Endothelial cell of umbilical vein (primary cell): ENCODE data around the gene SEMA3A. TPM values are rescaled to one million over a fixed set of nuclear protein-coding genes. Genes with fewer than 3 reads are reported as not detected.
A peak's percentile ranks its signal among the peaks of the same experiment; 100 is the strongest.

Source experiments
- BruUV-seq: library from RNA; stranded (reverse); fragments of 400-500 nt; replicated peaks from 2 replicates; lab custom pipeline; 2021; lab: Mats Ljungman, UMichigan
- CTCF ChIA-PET: fragments of 300-600, 350-600 bp; sonication (Branson Sonifier 250); formaldehyde crosslinking; loops from one replicate; lab custom pipeline; 2021; ENCODE audit warnings: antibody characterized with exemption, inconsistent platforms; lab: Charles Lee
- POLR2A ChIA-PET: fragments of 300-600, 350-600 bp; sonication (Branson Sonifier 250); formaldehyde crosslinking; loops from one replicate; lab custom pipeline; 2021; ENCODE audit warnings: antibody characterized with exemption, inconsistent platforms; lab: Charles Lee
- DNase-seq: peaks from one replicate; pipeline ENCODE4 v3.0.0-alpha.2; 2011; ENCODE audit warnings: low read depth, low spot score
- FAIRE-seq: peaks from 2 replicates; lab custom pipeline; 2011; peaks lifted over from hg19 to GRCh38; lab: Jason Lieb, UNC
- H2AFZ ChIP-seq: 2 replicates; pipeline ENCODE4 v1.6.0; 2012; ENCODE audit warnings: low read depth, low read length, control low read depth, inconsistent platforms
- H3K27ac ChIP-seq: 2 replicates; pipeline ENCODE4 v1.5.1; 2011; ENCODE audit warnings: low read depth, mild to moderate bottlenecking, control low read depth, low read length, moderate library complexity; ENCODE audit not compliant: insufficient read depth
- H3K27me3 ChIP-seq, 2 experiments: 2 replicates each; pipeline versions ENCODE4 v1.6.0 to v1.6.1; 2011; ENCODE audit warnings: low read length in 2 of 2, mixed read lengths in 1 of 2; ENCODE audit not compliant: control insufficient read depth in 2 of 2, insufficient read depth in 2 of 2
- H3K36me3 ChIP-seq, 2 experiments: 2 replicates in 1 of 2; 3 replicates in 1 of 2; pipeline ENCODE4 v1.5.1; 2011; ENCODE audit warnings: low read length in 2 of 2, mild to moderate bottlenecking in 1 of 2, moderate library complexity in 1 of 2; ENCODE audit not compliant: control insufficient read depth in 2 of 2, insufficient read depth in 2 of 2; ENCODE audit errors: extremely low read depth in 1 of 2
- H3K4me1 ChIP-seq: 3 replicates; pipeline ENCODE4 v1.5.1; 2011; ENCODE audit warnings: mild to moderate bottlenecking, low read length; ENCODE audit not compliant: control insufficient read depth, insufficient read depth; ENCODE audit errors: extremely low read depth
- H3K4me2 ChIP-seq: 2 replicates; pipeline ENCODE4 v1.6.1; 2011; ENCODE audit warnings: low read length, control low read depth, mixed read lengths; ENCODE audit not compliant: insufficient read depth
- H3K4me3 ChIP-seq, 3 experiments: fragments of 200-600 bp in 1 of 3; sonication (generic), shearing (Covaris generic) in 1 of 3; replicated peaks in 1 of 3; 2 replicates each; pipeline ENCODE4 v1.5.1; 2011 to 2016; ENCODE audit warnings: control low read depth in 3 of 3, low read length in 3 of 3, mild to moderate bottlenecking in 2 of 3, inconsistent platforms in 1 of 3, low read depth in 1 of 3, moderate library complexity in 1 of 3; ENCODE audit not compliant: insufficient read depth in 1 of 3
- H3K79me2 ChIP-seq: 2 replicates; pipeline ENCODE4 v1.6.0; 2012; ENCODE audit warnings: low read length, inconsistent platforms; ENCODE audit not compliant: control insufficient read depth, insufficient read depth
- H3K9ac ChIP-seq: replicated peaks from 2 replicates; pipeline ENCODE3; 2011; ENCODE audit warnings: low read length, control low read depth; ENCODE audit not compliant: insufficient read depth; ENCODE audit errors: extremely low read depth
- H3K9me1 ChIP-seq: replicated peaks from 3 replicates; pipeline ENCODE4 v1.6.0; 2011; ENCODE audit warnings: mild to moderate bottlenecking, low read length; ENCODE audit not compliant: control insufficient read depth, insufficient read depth; ENCODE audit errors: extremely low read depth
- H3K9me3 ChIP-seq: replicated peaks from 2 replicates; pipeline ENCODE4 v1.5.1; 2012; ENCODE audit warnings: low read length, inconsistent platforms; ENCODE audit not compliant: control insufficient read depth, insufficient read depth
- H4K20me1 ChIP-seq: replicated peaks from 2 replicates; pipeline ENCODE3; 2011; ENCODE audit warnings: mild to moderate bottlenecking, low read length; ENCODE audit not compliant: control insufficient read depth, insufficient read depth; ENCODE audit errors: extremely low read depth
- CTCF ChIP-seq, 2 donors: IDR thresholded peaks; 1 replicate in 1 of 2; 2 replicates in 1 of 2; pipeline ENCODE4 v1.5.1; 2011; ENCODE audit warnings: low read length in 2 of 2, mild to moderate bottlenecking in 2 of 2, moderate library complexity in 2 of 2, control low read depth in 1 of 2, inconsistent platforms in 1 of 2, low read depth in 1 of 2; ENCODE audit not compliant: insufficient read depth in 1 of 2; ENCODE audit errors: extremely low read depth in 1 of 2
- EZH2 ChIP-seq: IDR thresholded peaks from 2 replicates; pipeline ENCODE4 v1.6.1; 2012; ENCODE audit warnings: borderline replicate concordance, low read depth, mild to moderate bottlenecking, moderate library complexity, low read length, inconsistent platforms; ENCODE audit not compliant: severe bottlenecking
- FOS ChIP-seq: IDR thresholded peaks from 2 replicates; pipeline ENCODE4 v1.6.1; 2011; ENCODE audit warnings: mild to moderate bottlenecking, low read length, moderate library complexity, borderline replicate concordance; ENCODE audit not compliant: insufficient read depth
- GATA2 ChIP-seq: IDR thresholded peaks from 2 replicates; pipeline ENCODE4 v1.7.0; 2011; ENCODE audit warnings: low read depth, mild to moderate bottlenecking, moderate library complexity, mixed read lengths, low read length; ENCODE audit not compliant: insufficient read length, insufficient read depth
- JUN ChIP-seq: IDR thresholded peaks from 2 replicates; pipeline ENCODE4 v1.6.1; 2011; ENCODE audit warnings: borderline replicate concordance, low read depth; ENCODE audit not compliant: insufficient read length, insufficient read depth
- MAX ChIP-seq: IDR thresholded peaks from 2 replicates; pipeline ENCODE4 v1.6.1; 2011; ENCODE audit not compliant: insufficient read depth, insufficient read length
- MYC ChIP-seq: IDR thresholded peaks from one replicate; pipeline ENCODE4 v1.6.1; 2011; ENCODE audit warnings: mild to moderate bottlenecking, low read depth, low read length
- POLR2A ChIP-seq: IDR thresholded peaks from 2 replicates; pipeline ENCODE4 v1.6.1; 2012; ENCODE audit warnings: low read depth, mild to moderate bottlenecking, control low read depth, low read length
- POLR2AphosphoS5 ChIP-seq: IDR thresholded peaks from 2 replicates; pipeline ENCODE4 v1.6.1; 2012; ENCODE audit warnings: low read depth, mild to moderate bottlenecking, control low read depth, low read length, moderate library complexity; ENCODE audit not compliant: insufficient read depth
- dilution Hi-C: fragments of 300-500 bp; cut with MboI; formaldehyde crosslinking; loops from one replicate; pipeline ENCODE4 v1.15.0; 2019; ENCODE audit warnings: low sequenced_read_pairs; ENCODE audit not compliant: extremely low pct_ligation_motif_present
- intact Hi-C: fragments of 100-400 bp; cut with micrococcal nuclease; formaldehyde crosslinking; loops from one replicate; pipeline ENCODE4 v1.10.0; 2022
- polyA plus RNA-seq, 4 experiments: library from polyadenylated mRNA; depleted of rRNA in 3 of 4; stranded (reverse) in 3 of 4; unstranded in 1 of 4; fragments of >200 nt; gene quantifications; 2 replicates each; pipeline versions ENCODE4 v1.2.1 to v1.2.3, GENCODE V29; 2011 to 2012; ENCODE audit warnings: missing spikeins in 1 of 4
- total RNA-seq: library from RNA; stranded (reverse); gene quantifications from 2 replicates; pipeline ENCODE4 v1.2.3, GENCODE V29; 2021

Gene SEMA3A
- total and polyA plus RNA-seq, 2 donors (not counting 3 experiments of a cell fraction or from before 2014, with no cell fraction given) = 0.68 to 1.2 TPM

GRCh38 chr7:83947260-83947659 lies 247.3 kb downstream of the SEMA3A start:
- Histone ChIP-seq H3K36me3 (no peaks in the 10 kb centered on the region), H3K9ac (no peak overlapping the region), H3K4me1 (no peaks in the 10 kb centered on the region), H3K9me1 (no peaks in the 10 kb centered on the region), H2AFZ (no peak overlapping the region), H3K4me2 (no peak overlapping the region), H3K27ac (no peak overlapping the region), H3K79me2 (no peaks in the 10 kb centered on the region), H3K9me3 (no peaks in the 10 kb centered on the region), H3K27me3 (peaks cover 0 to 2% of the 10 kb centered on the region in 2 experiments), H4K20me1 (no peaks in the 10 kb centered on the region), H3K4me3 (no peak overlapping the region)
- FAIRE-seq (no peak), DNase-seq (no peak)
- BruUV-seq = no TSS peak
- intact Hi-C loops = no loop called here
- dilution Hi-C loops = no loop called here
- no peak for TF ChIP-seq GATA2
- peak; percentile 38 to 47 for TF ChIP-seq CTCF (IDR thresholded peaks at IDR 0.05; ENCODE audit: extremely low read depth in 1 of 2, insufficient read depth in 1 of 2, low read depth in 1 of 2, low read length in 2 of 2)
- CTCF ChIA-PET = interaction anchor here (0.6 to 2.7 kb wide), 5 partner anchors 9 to 1055 kb away, joined by 3 to 31 read pairs (median 4); no protein-coding TSS in a partner anchor
- POLR2A ChIA-PET = no interaction called here

GRCh38 chr7:83946801-83947200 lies 247.8 kb downstream of the SEMA3A start:
- H3K4me3 ChIP-seq = no peak overlapping the region
- no peak overlapping the region for H3K27ac ChIP-seq
- H3K79me2 ChIP-seq = no peaks in the 10 kb centered on the region
- no peaks in the 10 kb centered on the region for H3K9me1 ChIP-seq
- no peaks in the 10 kb centered on the region for H3K4me1 ChIP-seq
- TF ChIP-seq EZH2 (no peak), MYC (no peak), CTCF (IDR thresholded peaks at IDR 0.05; ENCODE audit: extremely low read depth in 1 of 2, insufficient read depth in 1 of 2, low read depth in 1 of 2, low read length in 2 of 2) (no peak), FOS (no peak), POLR2AphosphoS5 (no peak), JUN (no peak), POLR2A (no peak), GATA2 (no peak), MAX (no peak)
- H3K36me3 ChIP-seq = no peaks in the 10 kb centered on the region
- BruUV-seq = no TSS peak
- dilution Hi-C loops = no loop called here
- no peak overlapping the region for H2AFZ ChIP-seq
- H3K4me2 ChIP-seq = no peak overlapping the region
- no peaks in the 10 kb centered on the region for H3K9me3 ChIP-seq
- intact Hi-C loops = no loop called here
- H3K9ac ChIP-seq = no peak overlapping the region
- FAIRE-seq (no peak), DNase-seq (no peak)
- peaks cover 0 to 2% of the 10 kb centered on the region in 2 experiments for H3K27me3 ChIP-seq
- ChIA-PET POLR2A (no interaction called here), CTCF (interaction anchor here (1.7 to 2.7 kb wide), 3 partner anchors 9 to 12 kb away, joined by 5 to 31 read pairs (median 8); no protein-coding TSS in a partner anchor)
- no peaks in the 10 kb centered on the region for H4K20me1 ChIP-seq
